Bronchial epithelial cell (primary cell): ENCODE results near the gene CCDC190. TPM values are rescaled to one million over a fixed set of nuclear protein-coding genes. Genes with fewer than 3 reads are reported as not detected.

Experiments
- DNase-seq: peaks from one replicate; pipeline ENCODE4 v3.0.0-alpha.2; 2010; ENCODE audit warnings: low read depth
- FAIRE-seq: peaks from 2 replicates; lab custom pipeline; 2011; peaks lifted over from hg19 to GRCh38; lab: Jason Lieb, UNC
- H3K27me3 ChIP-seq: 2 replicates; pipeline ENCODE4 v1.5.1; 2011; ENCODE audit warnings: low read length; ENCODE audit not compliant: control insufficient read depth, insufficient read depth
- H3K36me3 ChIP-seq: 2 replicates; pipeline ENCODE4 v1.5.1; 2011; ENCODE audit warnings: low read length; ENCODE audit not compliant: control insufficient read depth, insufficient read depth
- H3K4me3 ChIP-seq: 2 replicates; pipeline ENCODE4 v1.5.1; 2011; ENCODE audit warnings: mild to moderate bottlenecking, low read depth, low read length, control low read depth
- total RNA-seq: library from RNA; depleted of rRNA; stranded (reverse); fragments of >200 nt; gene quantifications from 2 replicates; pipeline ENCODE4 v1.2.1, GENCODE V29; 2014
- TF ChIP-seq, protein P1 (sequence below): IDR thresholded peaks from 2 replicates; pipeline ENCODE4 v1.5.1; 2011; ENCODE audit warnings: mild to moderate bottlenecking, moderate library complexity, low read length, control low read depth, inconsistent platforms; ENCODE audit not compliant: insufficient read depth, severe bottlenecking

The CCDC190 gene
- total RNA-seq, 1 donor from 2014 or later, result not detected

DNA sequence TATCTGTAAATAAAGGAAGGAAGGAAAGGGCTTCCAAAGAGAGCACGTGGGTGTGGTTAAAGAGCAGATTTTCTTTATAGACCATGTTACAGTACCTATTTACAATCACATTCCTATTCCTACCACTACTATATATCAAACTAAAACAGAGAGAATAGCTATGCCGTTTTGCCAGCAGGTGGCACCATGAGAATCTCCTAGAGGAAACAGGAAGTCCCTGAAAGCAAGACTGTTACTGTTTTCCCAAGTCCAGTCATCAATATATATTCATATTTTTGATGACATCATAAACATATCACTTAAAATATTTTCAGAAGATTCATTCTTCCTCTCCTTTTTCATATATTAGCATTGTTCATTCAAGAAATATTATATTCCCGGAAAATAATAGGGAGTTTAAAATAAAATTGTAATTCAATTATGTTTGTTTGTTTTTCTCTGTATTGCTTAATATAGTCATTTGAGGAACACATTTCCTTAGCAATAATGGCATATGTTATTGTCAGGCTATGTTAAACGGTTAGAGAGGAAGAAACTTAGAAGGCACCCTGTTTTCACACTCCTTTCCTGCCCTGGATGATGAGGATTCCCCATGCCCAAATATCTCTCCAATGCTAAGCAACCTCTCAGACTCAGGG, 6.6 kb downstream of the CCDC190 start:
- H3K36me3 ChIP-seq, result no peaks in the 10 kb centered on the region
- TF ChIP-seq, protein P1, sequence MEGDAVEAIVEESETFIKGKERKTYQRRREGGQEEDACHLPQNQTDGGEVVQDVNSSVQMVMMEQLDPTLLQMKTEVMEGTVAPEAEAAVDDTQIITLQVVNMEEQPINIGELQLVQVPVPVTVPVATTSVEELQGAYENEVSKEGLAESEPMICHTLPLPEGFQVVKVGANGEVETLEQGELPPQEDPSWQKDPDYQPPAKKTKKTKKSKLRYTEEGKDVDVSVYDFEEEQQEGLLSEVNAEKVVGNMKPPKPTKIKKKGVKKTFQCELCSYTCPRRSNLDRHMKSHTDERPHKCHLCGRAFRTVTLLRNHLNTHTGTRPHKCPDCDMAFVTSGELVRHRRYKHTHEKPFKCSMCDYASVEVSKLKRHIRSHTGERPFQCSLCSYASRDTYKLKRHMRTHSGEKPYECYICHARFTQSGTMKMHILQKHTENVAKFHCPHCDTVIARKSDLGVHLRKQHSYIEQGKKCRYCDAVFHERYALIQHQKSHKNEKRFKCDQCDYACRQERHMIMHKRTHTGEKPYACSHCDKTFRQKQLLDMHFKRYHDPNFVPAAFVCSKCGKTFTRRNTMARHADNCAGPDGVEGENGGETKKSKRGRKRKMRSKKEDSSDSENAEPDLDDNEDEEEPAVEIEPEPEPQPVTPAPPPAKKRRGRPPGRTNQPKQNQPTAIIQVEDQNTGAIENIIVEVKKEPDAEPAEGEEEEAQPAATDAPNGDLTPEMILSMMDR, result peak; percentile 63
- H3K4me3 ChIP-seq, result no peak overlapping the region
- DNase-seq (peak; percentile 77), FAIRE-seq (no peak)
- H3K27me3 ChIP-seq, result no peaks in the 10 kb centered on the region

DNA sequence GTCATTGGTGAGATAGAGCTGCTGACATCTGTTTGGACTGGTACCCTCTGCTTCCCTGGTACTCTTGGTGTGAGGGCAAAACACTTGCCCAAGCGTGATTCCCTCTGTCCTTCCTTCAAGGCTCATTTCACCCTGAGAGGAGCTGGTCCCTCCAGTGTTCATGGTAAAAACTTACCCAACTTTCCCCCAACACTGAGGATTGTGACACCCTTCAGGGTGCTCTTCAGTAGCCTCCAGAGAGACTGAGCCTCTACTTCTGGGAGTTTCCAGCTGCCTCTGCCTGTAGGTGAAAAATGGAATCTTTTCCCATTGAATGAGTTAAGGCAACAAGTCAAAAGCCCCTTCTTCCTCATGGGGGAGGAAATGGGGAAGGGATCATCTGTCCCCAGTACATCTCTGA, 9.6 kb downstream of the CCDC190 start:
- TF ChIP-seq, protein P1, result no peak
- Histone ChIP-seq H3K4me3 (no peak overlapping the region), H3K27me3 (no peaks in the 10 kb centered on the region), H3K36me3 (no peaks in the 10 kb centered on the region)
- DNase-seq (no peak), FAIRE-seq (no peak)

DNA sequence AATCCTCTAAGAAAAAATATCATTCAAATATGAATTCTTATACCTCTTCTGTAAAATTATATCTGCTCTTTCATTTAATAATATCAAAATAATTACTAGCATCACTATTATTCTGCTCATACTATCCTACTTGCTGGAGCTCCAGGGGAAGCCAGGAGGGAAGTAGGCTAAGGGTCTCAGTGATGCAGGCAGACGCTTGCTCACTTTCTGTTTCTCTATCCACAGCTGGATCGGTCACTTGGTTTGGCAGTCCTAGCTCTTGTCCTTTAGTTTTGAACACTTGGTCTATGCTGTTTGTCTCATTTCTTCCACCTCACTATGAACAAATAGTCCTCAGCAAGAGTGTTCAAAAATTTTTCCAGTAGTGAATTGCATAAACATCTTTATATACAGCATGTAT, 11.3 kb downstream of the CCDC190 start:
- no peak for FAIRE-seq
- TF ChIP-seq, protein P1, result no peak
- no peak for DNase-seq
- no peaks in the 10 kb centered on the region for H3K27me3 ChIP-seq
- H3K4me3 ChIP-seq, result no peak overlapping the region
- H3K36me3 ChIP-seq, result no peaks in the 10 kb centered on the region

DNA sequence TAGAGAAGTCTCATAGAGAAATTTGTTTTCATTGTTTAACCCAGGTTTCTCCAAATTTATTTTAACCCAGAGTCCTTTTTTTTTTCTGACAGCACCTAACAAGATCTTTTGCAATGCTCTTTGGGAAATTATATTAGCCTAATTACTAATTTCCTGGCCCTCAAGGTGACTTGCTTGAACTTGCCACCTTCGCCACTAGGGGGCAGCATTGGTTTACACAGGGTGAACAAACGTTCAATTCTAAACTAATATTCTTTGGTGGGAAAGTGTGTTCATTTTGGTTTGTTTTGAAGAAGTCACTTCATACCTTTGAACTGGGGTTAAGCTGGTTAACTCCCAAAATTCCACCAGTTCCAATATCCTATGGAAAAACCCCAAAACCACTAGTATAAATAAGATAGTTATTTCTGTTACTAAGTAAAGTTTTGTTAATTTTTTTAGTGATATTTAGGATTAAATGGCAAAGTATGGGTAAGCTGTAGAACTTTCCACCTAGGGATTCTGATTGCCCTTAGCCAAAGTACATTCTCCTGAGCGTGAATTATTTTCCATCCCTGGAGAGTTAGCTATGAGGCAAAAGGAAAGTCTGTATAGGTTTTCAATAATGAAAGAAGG, 13.0 kb downstream of the CCDC190 start:
- Histone ChIP-seq H3K27me3 (no peaks in the 10 kb centered on the region), H3K36me3 (no peaks in the 10 kb centered on the region), H3K4me3 (no peak overlapping the region)
- FAIRE-seq, result no peak
- DNase-seq, result peak; percentile 69
- TF ChIP-seq, protein P1, result peak; percentile 75

DNA sequence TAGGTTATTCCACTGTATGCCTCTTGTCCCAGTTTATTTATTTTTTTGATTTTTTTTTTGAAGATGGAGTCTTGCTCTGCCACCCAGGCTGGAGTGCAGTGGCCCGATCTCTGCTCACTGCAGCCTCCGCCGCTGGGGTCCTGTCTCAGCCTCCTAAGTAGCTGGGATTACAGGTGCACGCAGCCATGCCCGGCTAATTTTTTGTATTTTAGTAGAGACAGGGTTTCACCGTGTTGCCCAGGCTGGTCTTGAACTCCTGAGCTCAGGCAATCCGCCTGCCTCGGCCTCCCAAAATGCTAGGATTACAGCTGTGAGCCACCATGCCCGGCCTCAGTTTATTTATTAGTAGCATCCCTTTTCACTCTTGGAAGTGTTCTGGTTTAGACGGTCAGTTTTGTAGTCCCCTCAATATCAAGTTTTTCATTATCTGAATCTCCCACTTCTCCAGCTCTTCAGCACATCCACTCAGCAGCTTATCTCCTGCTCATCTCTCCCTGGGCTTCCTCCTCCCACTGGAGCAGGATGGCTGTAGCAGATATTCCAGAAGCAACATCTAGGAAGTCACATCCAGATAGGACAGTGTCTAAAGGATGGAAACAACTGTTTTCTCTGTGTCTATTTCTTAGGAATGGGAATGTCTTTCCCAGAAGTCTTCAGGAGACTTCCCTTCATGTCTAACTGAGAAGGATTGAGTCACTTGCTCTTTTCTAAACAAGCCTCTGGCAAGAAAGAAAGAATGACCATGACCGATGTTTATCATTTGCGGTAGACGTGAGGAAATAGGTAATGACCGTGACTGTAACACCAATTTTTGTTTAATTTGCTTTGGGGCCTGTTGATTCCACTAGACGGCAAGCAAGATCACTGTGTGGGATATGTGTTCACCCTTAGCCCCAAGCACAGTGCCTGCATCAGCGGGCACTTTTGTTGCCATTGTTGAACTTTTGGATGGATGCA, 14.4 kb downstream of the CCDC190 start:
- Histone ChIP-seq H3K36me3 (no peaks in the 10 kb centered on the region), H3K4me3 (no peak overlapping the region), H3K27me3 (no peaks in the 10 kb centered on the region)
- TF ChIP-seq, protein P1, result no peak
- DNase-seq (peak; percentile 28), FAIRE-seq (no peak)
